ENCODE results near the gene PACRG. TPM values are rescaled to one million over a fixed set of nuclear protein-coding genes. Genes with fewer than 3 reads are reported as not detected.

Gene PACRG
- total and polyA plus RNA-seq, 2 donors (not counting 3 experiments of a cell fraction or from before 2014, with no cell fraction given): 0.08 TPM; not detected in 1

- no peak for DNase-seq (ENCODE audit: low read depth, low spot score)
- FAIRE-seq: no peak
- POLR2A ChIA-PET: no interaction called here
- no peak for TF ChIP-seq FOS (IDR thresholded peaks at IDR 0.05; ENCODE audit: borderline replicate concordance, insufficient read depth, low read length)
- TF ChIP-seq, protein P1, sequence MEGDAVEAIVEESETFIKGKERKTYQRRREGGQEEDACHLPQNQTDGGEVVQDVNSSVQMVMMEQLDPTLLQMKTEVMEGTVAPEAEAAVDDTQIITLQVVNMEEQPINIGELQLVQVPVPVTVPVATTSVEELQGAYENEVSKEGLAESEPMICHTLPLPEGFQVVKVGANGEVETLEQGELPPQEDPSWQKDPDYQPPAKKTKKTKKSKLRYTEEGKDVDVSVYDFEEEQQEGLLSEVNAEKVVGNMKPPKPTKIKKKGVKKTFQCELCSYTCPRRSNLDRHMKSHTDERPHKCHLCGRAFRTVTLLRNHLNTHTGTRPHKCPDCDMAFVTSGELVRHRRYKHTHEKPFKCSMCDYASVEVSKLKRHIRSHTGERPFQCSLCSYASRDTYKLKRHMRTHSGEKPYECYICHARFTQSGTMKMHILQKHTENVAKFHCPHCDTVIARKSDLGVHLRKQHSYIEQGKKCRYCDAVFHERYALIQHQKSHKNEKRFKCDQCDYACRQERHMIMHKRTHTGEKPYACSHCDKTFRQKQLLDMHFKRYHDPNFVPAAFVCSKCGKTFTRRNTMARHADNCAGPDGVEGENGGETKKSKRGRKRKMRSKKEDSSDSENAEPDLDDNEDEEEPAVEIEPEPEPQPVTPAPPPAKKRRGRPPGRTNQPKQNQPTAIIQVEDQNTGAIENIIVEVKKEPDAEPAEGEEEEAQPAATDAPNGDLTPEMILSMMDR (IDR thresholded peaks at IDR 0.05; ENCODE audit: extremely low read depth in 1 of 2, insufficient read depth in 1 of 2, low read depth in 1 of 2, low read length in 2 of 2): no peak
- no peak for TF ChIP-seq POLR2AphosphoS5 (IDR thresholded peaks at IDR 0.05; ENCODE audit: insufficient read depth, low read depth, low read length)
- dilution Hi-C loops (cut with MboI; ENCODE audit: extremely low pct_ligation_motif_present, low sequenced_read_pairs) (no loop called here), intact Hi-C loops (cut with micrococcal nuclease) (no loop called here)
- H3K4me3 ChIP-seq (replicated peaks in 1 of 3; ENCODE audit: insufficient read depth in 1 of 3, low read depth in 1 of 3, low read length in 3 of 3): no peak overlapping the region
- H3K79me2 ChIP-seq (ENCODE audit: control insufficient read depth, insufficient read depth, low read length): no peaks in the 10 kb centered on the region
- H3K9me3 ChIP-seq (replicated peaks; ENCODE audit: control insufficient read depth, insufficient read depth, low read length): no peaks in the 10 kb centered on the region
- no TSS peak for BruUV-seq (replicated peaks)
- H3K27me3 ChIP-seq (ENCODE audit: control insufficient read depth in 2 of 2, insufficient read depth in 2 of 2, low read length in 2 of 2): no peaks in the 10 kb centered on the region
- no peak overlapping the region for H3K9ac ChIP-seq (replicated peaks; ENCODE audit: extremely low read depth, insufficient read depth, low read length)
- no peak overlapping the region for H3K27ac ChIP-seq (ENCODE audit: insufficient read depth, low read depth, low read length)
- no peaks in the 10 kb centered on the region for H3K9me1 ChIP-seq (replicated peaks; ENCODE audit: control insufficient read depth, extremely low read depth, insufficient read depth, low read length)
- H4K20me1 ChIP-seq (replicated peaks; ENCODE audit: control insufficient read depth, extremely low read depth, insufficient read depth, low read length): no peaks in the 10 kb centered on the region
- CTCF ChIA-PET: no interaction called here
- H3K4me1 ChIP-seq (ENCODE audit: control insufficient read depth, extremely low read depth, insufficient read depth, low read length): no peaks in the 10 kb centered on the region
- no peak overlapping the region for H3K4me2 ChIP-seq (ENCODE audit: insufficient read depth, low read length)
- no peaks in the 10 kb centered on the region for H3K36me3 ChIP-seq (ENCODE audit: control insufficient read depth in 2 of 2, extremely low read depth in 1 of 2, insufficient read depth in 2 of 2, low read length in 2 of 2)
- no peak overlapping the region for H2AFZ ChIP-seq (ENCODE audit: low read depth, low read length)
Observed at GRCh38 chr6:163094881-163095280, 367.1 kb downstream of the PACRG start.

- ChIA-PET POLR2A (no interaction called here), CTCF (no interaction called here)
- Histone ChIP-seq H3K36me3 (ENCODE audit: control insufficient read depth in 2 of 2, extremely low read depth in 1 of 2, insufficient read depth in 2 of 2, low read length in 2 of 2) (no peaks in the 10 kb centered on the region), H4K20me1 (replicated peaks; ENCODE audit: control insufficient read depth, extremely low read depth, insufficient read depth, low read length) (no peaks in the 10 kb centered on the region), H3K9me1 (replicated peaks; ENCODE audit: control insufficient read depth, extremely low read depth, insufficient read depth, low read length) (no peaks in the 10 kb centered on the region), H3K79me2 (ENCODE audit: control insufficient read depth, insufficient read depth, low read length) (no peaks in the 10 kb centered on the region), H3K9ac (replicated peaks; ENCODE audit: extremely low read depth, insufficient read depth, low read length) (no peak overlapping the region), H3K27ac (ENCODE audit: insufficient read depth, low read depth, low read length) (no peak overlapping the region), H3K9me3 (replicated peaks; ENCODE audit: control insufficient read depth, insufficient read depth, low read length) (no peaks in the 10 kb centered on the region), H3K4me2 (ENCODE audit: insufficient read depth, low read length) (no peak overlapping the region), H3K4me1 (ENCODE audit: control insufficient read depth, extremely low read depth, insufficient read depth, low read length) (no peaks in the 10 kb centered on the region), H3K27me3 (ENCODE audit: control insufficient read depth in 2 of 2, insufficient read depth in 2 of 2, low read length in 2 of 2) (no peaks in the 10 kb centered on the region), H3K4me3 (replicated peaks in 1 of 3; ENCODE audit: insufficient read depth in 1 of 3, low read depth in 1 of 3, low read length in 3 of 3) (no peak overlapping the region), H2AFZ (ENCODE audit: low read depth, low read length) (no peak overlapping the region)
- no peak for DNase-seq (ENCODE audit: low read depth, low spot score)
- dilution Hi-C loops (cut with MboI; ENCODE audit: extremely low pct_ligation_motif_present, low sequenced_read_pairs) (no loop called here), intact Hi-C loops (cut with micrococcal nuclease) (no loop called here)
- no TSS peak for BruUV-seq (replicated peaks)
- TF ChIP-seq POLR2A (IDR thresholded peaks at IDR 0.05; ENCODE audit: low read depth, low read length): no peak
- TF ChIP-seq GATA2 (IDR thresholded peaks at IDR 0.05; ENCODE audit: insufficient read depth, insufficient read length, low read depth, low read length): no peak
- FAIRE-seq: no peak
Observed at GRCh38 chr6:163095401-163095800, 367.6 kb downstream of the PACRG start.
